ENCODE results near the gene DMBT1.

DMBT1 gene

DNA sequence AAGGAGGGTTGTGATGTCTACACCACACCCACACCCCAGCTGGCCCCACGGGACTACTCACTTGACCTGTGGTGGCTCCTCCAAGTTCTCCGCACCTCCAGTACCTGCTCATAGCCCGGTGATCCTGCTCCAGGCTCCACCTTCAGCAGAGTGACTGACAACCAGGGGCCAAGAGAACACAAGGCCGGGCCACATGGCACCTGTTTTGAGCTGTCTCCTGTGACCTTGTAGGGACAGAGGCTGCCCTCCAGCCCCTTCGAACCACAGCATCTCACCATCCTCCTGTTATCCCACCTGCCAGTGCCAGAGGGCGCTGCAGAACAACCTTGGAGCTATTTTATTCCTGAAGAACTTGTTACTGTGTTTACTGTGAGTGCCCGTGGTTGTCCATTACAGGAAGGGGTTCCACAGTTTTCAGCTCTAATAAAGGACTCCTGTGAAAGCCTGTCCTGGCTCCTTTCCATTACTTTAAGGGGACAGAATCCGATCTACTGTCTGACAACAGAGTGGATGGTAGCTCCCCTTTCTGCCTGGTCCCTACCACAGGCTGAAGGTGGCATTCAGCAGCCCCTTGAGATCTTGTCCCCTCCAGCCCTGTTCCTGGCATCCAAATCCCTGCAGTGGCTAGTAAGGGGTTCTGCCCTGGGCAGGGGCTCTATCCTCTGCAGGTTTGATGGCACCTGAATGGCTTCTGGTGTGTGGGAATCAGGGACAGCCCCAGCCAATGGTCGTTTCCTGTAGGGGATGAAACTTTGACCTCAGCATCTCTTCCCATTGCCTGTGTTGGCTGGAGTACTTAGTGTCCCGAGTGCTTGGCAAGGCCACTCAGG is 88.3 kb downstream of the DMBT1 start:
- DNase-seq, result peak; percentile 32

GRCh38 chr10:122649903-122650302 is 89.3 kb downstream of the DMBT1 start:
- no peak for DNase-seq

- no peak for DNase-seq
Observed at GRCh38 chr10:122650331-122650730, 89.8 kb downstream of the DMBT1 start.

GRCh38 chr10:122655524-122656307 is 95.2 kb downstream of the DMBT1 start:
- DNase-seq, result no peak

DNA sequence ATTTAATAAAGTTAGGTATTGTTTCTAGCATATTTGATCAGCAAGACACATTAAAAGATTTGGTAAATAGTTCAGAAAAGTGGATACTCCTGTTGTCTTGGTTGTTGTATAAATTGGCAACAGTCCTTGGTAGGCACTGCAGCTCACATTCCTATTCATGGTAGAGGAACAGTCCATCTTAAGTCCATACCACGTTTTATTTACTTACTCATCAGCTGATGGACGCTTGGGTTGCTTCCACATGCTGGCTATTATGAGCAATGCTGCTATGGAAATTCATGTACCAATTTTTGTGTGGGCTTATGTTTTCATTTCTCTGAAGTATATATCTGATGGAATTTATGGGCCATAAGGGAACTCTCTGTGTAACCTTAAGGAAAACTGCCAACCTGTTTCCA is 95.8 kb downstream of the DMBT1 start:
- no peak for DNase-seq

GRCh38 chr10:122656741-122657140 is 96.2 kb downstream of the DMBT1 start:
- no peak for DNase-seq

DNA sequence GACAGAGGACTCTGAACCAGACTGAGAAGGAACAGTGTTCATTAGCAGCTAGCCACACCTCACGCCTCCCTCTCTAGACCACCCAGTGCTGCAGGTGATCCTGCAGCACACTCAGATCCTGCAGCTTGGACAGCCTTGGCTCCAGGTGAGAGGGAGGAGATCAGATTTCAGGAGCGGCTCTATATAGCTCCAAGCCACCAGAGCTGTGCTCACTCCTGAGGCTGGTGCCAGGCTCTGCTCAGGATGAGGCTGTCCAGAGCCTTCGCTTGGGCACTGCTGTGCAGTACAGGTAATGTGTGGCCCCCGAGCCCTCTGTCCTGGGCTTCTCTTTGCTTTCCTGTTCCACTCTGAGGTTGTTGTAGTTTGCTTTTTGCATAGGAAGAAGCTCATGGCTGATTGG is 96.7 kb downstream of the DMBT1 start:
- peak; percentile 2 for DNase-seq

GRCh38 chr10:122657729-122658128 is 97.2 kb downstream of the DMBT1 start:
- DNase-seq, result no peak

DNA sequence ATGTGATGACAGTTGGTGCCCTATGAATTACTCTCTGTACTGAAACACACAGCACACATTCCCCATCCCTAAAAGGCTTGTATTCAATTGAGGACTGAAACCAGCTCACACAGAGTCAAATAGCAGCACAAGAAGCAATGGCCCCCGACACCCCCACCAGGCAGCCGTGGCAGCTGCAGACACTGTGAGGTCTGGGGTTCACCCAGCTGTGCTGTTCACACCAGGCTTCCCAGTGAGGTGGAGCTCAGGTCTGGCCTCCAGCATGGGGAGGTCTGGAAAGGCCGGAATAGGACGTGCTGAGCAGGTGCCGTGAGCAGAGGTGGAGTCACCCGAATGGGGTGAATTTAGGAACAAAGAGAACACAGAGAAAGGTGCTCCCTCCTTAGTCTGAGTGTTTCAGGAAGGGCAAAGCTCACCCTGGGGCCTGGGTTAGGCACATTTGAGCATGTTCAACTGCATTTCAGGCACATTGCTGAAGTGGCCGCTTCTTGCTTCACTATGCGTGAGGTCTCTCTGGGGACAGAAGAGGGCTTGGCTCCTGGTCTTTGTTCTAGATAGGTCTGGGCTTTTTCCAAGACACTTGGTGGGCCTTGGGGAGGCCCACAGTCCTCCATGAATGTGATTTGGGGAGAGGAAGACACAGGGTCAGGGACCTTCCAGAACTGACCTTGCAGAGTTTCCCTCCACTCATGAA is 97.9 kb downstream of the DMBT1 start:
- DNase-seq, result no peak

DNA sequence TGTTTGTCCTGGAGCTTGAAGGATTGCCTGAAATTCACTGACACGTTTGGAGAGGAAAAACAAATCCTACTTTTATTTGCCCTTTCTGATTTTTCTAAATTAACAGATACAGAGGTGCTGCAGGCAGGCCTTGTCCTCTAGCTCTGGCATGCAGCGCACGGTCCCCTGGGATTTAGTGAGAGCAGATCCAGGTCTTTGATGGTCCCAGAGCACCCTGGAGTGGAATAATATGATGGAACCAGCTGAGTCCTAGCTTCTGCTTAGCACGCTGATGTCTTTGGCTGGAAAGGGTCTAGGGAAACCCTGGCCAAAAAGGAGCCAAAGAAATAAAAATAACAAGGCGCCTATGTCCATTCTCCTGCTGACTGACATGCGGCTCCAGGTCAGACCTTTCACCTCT is 98.6 kb downstream of the DMBT1 start:
- no peak for DNase-seq

- no peak for DNase-seq
Observed at GRCh38 chr10:122659651-122660050, 99.1 kb downstream of the DMBT1 start.

- no peak for DNase-seq
Observed at GRCh38 chr10:122660696-122661095, 100.1 kb downstream of the DMBT1 start.

- DNase-seq, result no peak
Observed at GRCh38 chr10:122662231-122662630, 101.7 kb downstream of the DMBT1 start.

DNA sequence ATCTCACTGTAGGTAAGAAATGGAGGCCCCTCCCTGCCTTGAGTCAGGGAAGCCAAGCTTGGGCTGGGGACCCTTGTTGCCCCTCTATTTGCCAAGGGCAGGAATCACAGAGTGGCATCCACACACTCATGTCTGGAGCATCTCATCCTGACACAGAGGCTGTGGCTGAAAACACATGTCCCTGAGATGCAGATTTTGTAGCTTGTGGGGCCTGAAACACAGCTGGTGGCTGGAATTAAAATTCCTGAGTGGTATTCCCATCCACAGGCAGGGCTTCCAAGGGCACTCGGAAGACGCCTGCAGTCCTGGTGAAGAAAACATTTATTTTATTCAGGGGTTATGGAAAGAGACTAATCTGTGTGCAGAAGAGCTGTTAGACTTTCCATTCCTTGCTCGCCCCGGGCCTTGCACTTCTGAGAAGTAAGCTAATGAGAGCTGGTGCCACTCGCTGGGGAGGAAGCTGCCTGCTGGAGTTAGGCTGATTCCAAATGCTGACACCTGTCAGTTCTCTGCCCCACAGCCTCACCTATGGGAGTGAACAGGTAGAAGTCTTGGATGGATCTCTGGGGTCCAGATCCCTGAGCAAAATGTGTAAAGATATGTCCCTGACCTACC is 103.1 kb downstream of the DMBT1 start:
- DNase-seq, result no peak

DNA sequence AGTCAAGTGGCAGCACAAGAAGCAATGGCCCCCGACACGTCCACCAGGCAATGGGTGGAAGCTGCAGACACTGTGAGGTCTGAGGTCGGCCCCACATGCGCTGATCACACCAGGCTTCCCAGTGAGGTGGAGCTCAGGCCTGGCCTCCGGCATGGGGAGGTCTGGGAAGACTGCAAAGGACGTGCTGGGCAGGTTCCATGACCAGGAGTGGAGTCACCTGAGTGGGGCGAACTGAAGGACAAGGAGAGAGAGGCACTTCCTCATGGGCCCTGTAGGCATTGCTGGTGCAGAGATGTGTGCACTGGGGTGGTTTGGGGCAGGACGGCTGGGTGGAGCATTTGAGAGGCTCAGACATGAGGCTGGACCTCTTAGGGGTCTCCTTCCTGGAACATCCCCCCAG is 103.9 kb downstream of the DMBT1 start:
- no peak for DNase-seq

DNA sequence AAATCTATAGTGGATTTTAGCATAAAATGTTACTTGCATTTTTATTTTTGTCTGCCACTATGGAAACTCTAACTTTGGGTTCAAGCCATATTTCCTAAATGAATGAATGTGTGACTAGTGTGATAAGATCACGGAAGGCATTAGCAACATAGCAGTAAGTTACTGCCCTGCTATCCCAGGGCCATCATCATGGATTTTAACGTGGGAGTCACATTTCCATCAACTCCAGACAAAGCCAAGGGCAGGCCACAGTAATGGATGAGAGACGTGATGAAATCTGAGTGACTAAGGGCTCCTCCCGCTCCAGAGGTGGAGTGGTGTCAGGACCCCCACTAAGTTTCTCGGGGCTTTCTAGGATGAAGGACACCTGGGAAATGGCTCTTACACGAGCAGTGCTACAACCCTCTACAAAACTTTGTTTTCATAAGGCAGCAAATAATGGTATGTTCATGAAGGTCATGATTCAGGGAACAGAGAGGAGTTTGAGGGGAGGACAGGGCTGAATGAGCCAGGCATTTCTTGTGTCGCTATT is 104.8 kb downstream of the DMBT1 start:
- no peak for DNase-seq

DNA sequence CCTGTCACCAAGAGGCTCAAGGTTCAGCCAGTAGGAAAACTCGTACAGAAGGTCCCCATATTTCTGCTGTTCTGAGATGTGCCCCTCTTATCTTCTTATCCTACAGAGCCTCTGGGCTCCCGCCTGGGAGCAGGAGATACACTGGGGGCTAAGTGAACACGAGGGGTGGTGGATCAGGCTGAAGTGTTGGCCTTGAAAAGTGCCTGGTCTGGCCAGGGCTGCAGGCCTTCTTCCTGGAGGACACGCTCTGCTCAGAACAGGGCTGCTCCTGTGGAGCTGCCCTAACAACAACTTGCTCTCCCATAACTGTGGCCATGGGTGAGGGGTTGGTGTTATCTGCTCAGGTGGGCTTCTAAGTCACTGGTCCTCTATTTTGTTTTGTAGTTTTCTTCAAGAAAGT is 105.4 kb downstream of the DMBT1 start:
- DNase-seq, result no peak

GRCh38 chr10:122669045-122669444 is 108.5 kb downstream of the DMBT1 start:
- no peak for DNase-seq

GRCh38 chr10:122669842-122670241 is 109.3 kb downstream of the DMBT1 start:
- no peak for DNase-seq

- DNase-seq, result no peak
Observed at GRCh38 chr10:122671355-122671754, 110.8 kb downstream of the DMBT1 start.

DNA sequence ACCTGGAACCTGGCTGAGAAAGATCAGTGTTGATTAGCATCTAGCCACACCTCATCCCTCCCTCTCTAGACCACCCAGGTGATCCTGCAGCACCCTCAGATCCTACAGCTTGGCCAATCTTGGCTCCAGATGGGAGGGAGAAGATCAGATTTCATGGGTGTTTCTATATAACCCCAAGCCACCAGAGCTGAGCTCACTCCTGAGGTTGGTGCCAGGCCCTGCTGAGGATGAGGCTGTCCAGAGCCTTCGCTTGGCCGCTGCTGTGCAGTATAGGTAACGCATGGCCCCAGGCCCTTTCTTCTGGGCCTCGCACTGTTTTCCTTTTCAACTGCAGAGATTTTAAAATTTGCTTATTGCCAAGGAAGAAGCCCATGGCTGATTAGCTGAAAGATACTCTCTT is 112.1 kb downstream of the DMBT1 start:
- DNase-seq, result no peak

DNA sequence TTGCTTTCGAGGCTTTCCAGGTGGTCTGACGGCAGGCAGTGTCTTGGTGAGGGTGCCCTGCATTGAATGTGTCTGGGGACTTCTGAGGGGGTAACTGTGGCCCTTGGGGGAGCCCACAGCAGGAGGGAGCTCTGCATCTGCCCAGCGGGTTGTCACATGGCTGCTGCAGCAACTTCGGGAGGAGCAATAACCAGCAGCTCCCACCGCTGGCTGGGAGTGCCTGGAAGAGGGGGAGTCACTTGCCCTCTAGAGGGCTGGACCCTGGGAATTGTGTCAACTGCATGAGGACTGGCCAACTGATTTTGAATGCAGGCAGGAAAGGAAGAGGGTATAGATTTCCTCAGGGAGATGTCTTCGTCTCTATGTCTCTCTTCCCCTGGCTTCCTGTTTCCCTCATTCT is 112.7 kb downstream of the DMBT1 start:
- no peak for DNase-seq

- no peak for DNase-seq
Observed at GRCh38 chr10:122673731-122674130, 113.2 kb downstream of the DMBT1 start.

Measured in NCI-H146 (cell line).